GM12878 (cell line): ENCODE results near the gene LRSAM1. TPM values are rescaled to one million over a fixed set of nuclear protein-coding genes. Genes with fewer than 3 reads are reported as not detected.

Experiments
- ATAC-seq: fragments of 200-7000 bp; cut with Tn5 transposase; 3 replicates; pipeline ENCODE4 v1.9.1; 2020; ENCODE audit warnings: mild to moderate bottlenecking, moderate library complexity
- BruUV-seq: library from RNA; stranded (reverse); fragments of 400-500 nt; replicated peaks from 2 replicates; lab custom pipeline; 2021; lab: Mats Ljungman, UMichigan
- CTCF ChIA-PET: fragments of 300-600 bp; sonication (Branson Sonifier 250); formaldehyde crosslinking; extraction: SDS; loops from one replicate; lab custom pipeline; 2021; ENCODE audit warnings: inconsistent platforms; lab: Yijun Ruan, JAX
- POLR2A ChIA-PET: fragments of 350-600 bp; formaldehyde crosslinking; extraction: SDS; loops from one replicate; lab custom pipeline; 2021; ENCODE audit warnings: inconsistent platforms; lab: Charles Lee
- RAD21 ChIA-PET: fragments of 300-600 bp; sonication (Branson Sonifier 250); formaldehyde crosslinking; loops from one replicate; lab custom pipeline; 2023; ENCODE audit warnings: antibody characterized with exemption; ENCODE audit not compliant: unreplicated experiment; lab: Charles Lee
- SMC1A ChIA-PET: fragments of 300-600 bp; sonication (Branson Sonifier 250); formaldehyde crosslinking; loops from one replicate; lab custom pipeline; 2023; ENCODE audit not compliant: unreplicated experiment, uncharacterized antibody; lab: Charles Lee
- DNase-seq: peaks from one replicate; pipeline ENCODE4 v3.0.0-alpha.2; 2011; ENCODE audit warnings: low read depth, low spot score
- FAIRE-seq: peaks from 3 replicates; lab custom pipeline; 2011; peaks lifted over from hg19 to GRCh38; lab: Jason Lieb, UNC
- H2AFZ ChIP-seq: 2 replicates; pipeline ENCODE4 v1.6.0; 2011; ENCODE audit warnings: low read depth, low read length, control low read depth; ENCODE audit not compliant: control insufficient read depth
- H3K27ac ChIP-seq: 2 replicates; pipeline ENCODE4 v1.5.1; 2011; ENCODE audit warnings: control low read depth; ENCODE audit not compliant: control insufficient read depth, insufficient read depth
- H3K27me3 ChIP-seq, 2 experiments: replicated peaks in 1 of 2; 2 replicates each; pipeline versions ENCODE4 v1.6.0 to v1.6.1; 2011; ENCODE audit warnings: low read length in 1 of 2; ENCODE audit not compliant: control insufficient read depth in 2 of 2, insufficient read depth in 2 of 2
- H3K36me3 ChIP-seq, 2 experiments: 2 replicates each; pipeline ENCODE4 v1.5.1; 2011; ENCODE audit warnings: low read length in 1 of 2; ENCODE audit not compliant: control insufficient read depth in 2 of 2, insufficient read depth in 2 of 2
- H3K4me1 ChIP-seq: 2 replicates; pipeline ENCODE4 v1.6.1; 2011; ENCODE audit warnings: mild to moderate bottlenecking, low read length, moderate library complexity, mixed read lengths; ENCODE audit not compliant: control insufficient read depth, insufficient read depth
- H3K4me2 ChIP-seq: 2 replicates; pipeline ENCODE4 v1.6.0; 2011; ENCODE audit warnings: control low read depth; ENCODE audit not compliant: control insufficient read depth, insufficient read depth
- H3K4me3 ChIP-seq: fragments of 200-600 bp; sonication (generic); 2 replicates; pipeline ENCODE4 v1.5.1; 2016
- H3K79me2 ChIP-seq: 2 replicates; pipeline ENCODE4 v1.6.0; 2011; ENCODE audit warnings: low read length; ENCODE audit not compliant: control insufficient read depth, insufficient read depth
- H3K9ac ChIP-seq: 2 replicates; pipeline ENCODE4 v1.8.0; 2011; ENCODE audit warnings: low read length, control low read depth, mixed read lengths; ENCODE audit not compliant: control insufficient read depth, insufficient read depth
- H3K9me3 ChIP-seq: replicated peaks from 3 replicates; pipeline ENCODE4 v1.5.1; 2011; ENCODE audit warnings: mild to moderate bottlenecking, low read length; ENCODE audit not compliant: control insufficient read depth, insufficient read depth
- H4K20me1 ChIP-seq: 2 replicates; pipeline ENCODE4 v1.6.0; 2011; ENCODE audit not compliant: control insufficient read depth, insufficient read depth
- ATF2 ChIP-seq: IDR thresholded peaks from 2 replicates; pipeline ENCODE4 v1.6.1; 2012; ENCODE audit warnings: low read length, inconsistent platforms
- CHD1 ChIP-seq: IDR thresholded peaks from 2 replicates; pipeline ENCODE4 v1.6.1; 2012; ENCODE audit warnings: low read depth, low read length, improper control_type of control experiment
- CREM ChIP-seq: IDR thresholded peaks from 2 replicates; pipeline ENCODE4 v1.6.1; 2014; ENCODE audit warnings: antibody characterized with exemption, low read depth
- CUX1 ChIP-seq: IDR thresholded peaks from 2 replicates; pipeline ENCODE4 v1.6.1; 2012; ENCODE audit warnings: improper control_type of control experiment, low read depth, low read length; ENCODE audit not compliant: insufficient replicate concordance
- EP300 ChIP-seq, 2 experiments: fragments of 150-350 bp in 1 of 2; IDR thresholded peaks; 2 replicates each; pipeline ENCODE4 v1.6.1; 2011 to 2012; ENCODE audit warnings: low read depth in 2 of 2, low read length in 2 of 2, borderline replicate concordance in 1 of 2, improper control_type of control experiment in 1 of 2, inconsistent platforms in 1 of 2; ENCODE audit not compliant: control insufficient read depth in 1 of 2
- HCFC1 ChIP-seq: fragments of 150-350 bp; IDR thresholded peaks from 2 replicates; pipeline ENCODE4 v1.6.1; 2014; ENCODE audit warnings: low read length
- JUNB ChIP-seq: IDR thresholded peaks from 2 replicates; pipeline ENCODE4 v1.6.1; 2016; ENCODE audit warnings: antibody characterized with exemption, mild to moderate bottlenecking
- MYB ChIP-seq: fragments of 150-350 bp; IDR thresholded peaks from 2 replicates; pipeline ENCODE4 v1.6.1; 2014; ENCODE audit warnings: mild to moderate bottlenecking, low read depth, low read length, borderline replicate concordance
- NR2F1 ChIP-seq: fragments of 450-650 bp; conservative IDR thresholded peaks from 2 replicates; pipeline ENCODE4 v1.6.1; 2017; ENCODE audit warnings: mild to moderate bottlenecking
- NRF1 ChIP-seq: conservative IDR thresholded peaks from 2 replicates; pipeline ENCODE4 v1.6.1; 2011; ENCODE audit warnings: mild to moderate bottlenecking, low read depth, low read length, improper control_type of control experiment
- PML ChIP-seq: IDR thresholded peaks from 2 replicates; pipeline ENCODE4 v1.6.1; 2012; ENCODE audit warnings: low read length, inconsistent platforms
- SPI1 ChIP-seq: IDR thresholded peaks from 2 replicates; pipeline ENCODE4 v1.6.1; 2011; ENCODE audit warnings: low read depth, mild to moderate bottlenecking, low read length, moderate library complexity, borderline replicate concordance; ENCODE audit not compliant: insufficient read depth
- YY1 ChIP-seq: IDR thresholded peaks from 2 replicates; pipeline ENCODE4 v1.6.1; 2011; ENCODE audit warnings: low read depth, mild to moderate bottlenecking, low read length
- ZZZ3 ChIP-seq: IDR thresholded peaks from 2 replicates; pipeline ENCODE4 v1.6.1; 2011; ENCODE audit warnings: low read depth; ENCODE audit not compliant: control insufficient read depth, insufficient read length
- WGBS: methylation state at CpG from one replicate; pipeline ENCODE4 v1.1.6; 2016; ENCODE audit warnings: low lambda C conversion rate; ENCODE audit not compliant: insufficient replicate concordance, insufficient coverage; ENCODE audit errors: missing lambda C conversion rate; 5-methylcytosine and 5-hydroxymethylcytosine counted together
- in situ Hi-C: fragments of 300-500 bp; cut with MboI; formaldehyde crosslinking; loops from 9 replicates; pipeline ENCODE4 v1.14.3; 2018; ENCODE audit warnings: mixed read lengths
- intact Hi-C: fragments of 100-400 bp; cut with micrococcal nuclease; formaldehyde crosslinking; loops from one replicate; pipeline ENCODE4 v1.14.2; 2022; ENCODE audit not compliant: unreplicated experiment
- polyA plus RNA-seq, 11 experiments: library from polyadenylated mRNA; depleted of rRNA in 4 of 11; unstranded in 6 of 11; stranded (reverse) in 5 of 11; fragments of >200 nt; fragmentation: Nextera tagmentation in 4 of 11; fragmentation: Illumina TruSeq in 1 of 11; extraction: Ambion mirVana in 4 of 11; extraction: Trizol in 1 of 11; gene quantifications; 1 replicate in 1 of 11; 2 replicates in 10 of 11; pipeline versions ENCODE4 v1.2.1 to v1.2.3, GENCODE V29; 2011 to 2016; ENCODE audit warnings: inconsistent platforms in 2 of 11, missing spikeins in 2 of 11, low read depth in 1 of 11
- total RNA-seq, 4 experiments: library from RNA; depleted of rRNA in 3 of 4; stranded (reverse); fragments of >200 nt in 3 of 4; fragmentation: Illumina TruSeq in 1 of 4; extraction: Trizol in 1 of 4; gene quantifications; 2 replicates each; pipeline versions ENCODE4 v1.2.1 to v1.2.3, GENCODE V29; 2013 to 2021
- TF ChIP-seq, protein P1 (sequence below): fragments of 150-350 bp; IDR thresholded peaks from 2 replicates; pipeline ENCODE4 v1.6.1; 2016; ENCODE audit warnings: low read depth, low read length

Gene LRSAM1
- total and polyA plus RNA-seq, 10 of the 15 experiments (the other 5 are each of a cell fraction or from before 2014, with no cell fraction given), result 0.14 to 23.4 (median 11.7) TPM

DNA sequence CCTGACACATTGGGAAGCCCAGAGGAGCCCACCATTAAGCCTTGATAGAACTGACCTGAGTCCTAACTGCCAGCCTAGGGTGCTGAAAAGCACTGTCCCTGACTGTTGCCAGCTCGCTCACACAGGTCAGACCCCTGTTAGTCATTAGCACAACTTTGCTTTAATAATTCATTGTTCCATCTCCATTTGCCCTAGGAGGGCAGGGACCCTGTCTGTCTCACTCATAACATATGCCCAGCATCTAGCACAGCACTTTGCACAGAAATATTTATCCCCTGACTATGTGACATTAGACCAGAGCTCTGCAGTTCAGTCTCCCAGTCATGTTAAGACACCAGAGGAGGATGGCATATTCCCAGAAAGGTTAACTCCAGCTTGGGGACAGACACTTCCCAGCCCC lies 99.0 kb downstream of the LRSAM1 start:
- ATAC-seq, result no peak
- ChIA-PET SMC1A (no interaction called here), CTCF (no interaction called here), POLR2A (no interaction called here), RAD21 (no interaction called here)
- Histone ChIP-seq H3K27me3 (no peaks in the 10 kb centered on the region; a peak in 1 of 4 replicates), H3K4me1 (no peaks in the 10 kb centered on the region), H3K9ac (no peak overlapping the region), H3K4me3 (no peak overlapping the region), H4K20me1 (no peaks in the 10 kb centered on the region), H3K9me3 (no peaks in the 10 kb centered on the region), H3K79me2 (no peaks in the 10 kb centered on the region), H3K4me2 (no peak overlapping the region), H3K36me3 (no peaks in the 10 kb centered on the region), H3K27ac (no peak overlapping the region), H2AFZ (no peak overlapping the region)
- WGBS, result 0% methylated on average over 1 of the region's 1 CpG
- in situ Hi-C loops (no loop called here), intact Hi-C loops (no loop called here)
- FAIRE-seq, result no peak
- no peak for DNase-seq
- no TSS peak for BruUV-seq
- no peak for TF ChIP-seq ZZZ3
- TF ChIP-seq JUNB, result no peak
- no peak for TF ChIP-seq SPI1
- TF ChIP-seq EP300 (IDR thresholded peaks at IDR 0.05; ENCODE audit: borderline replicate concordance in 1 of 2, control insufficient read depth in 1 of 2, low read depth in 2 of 2, low read length in 2 of 2), result no peak
- no peak for TF ChIP-seq CHD1
- no peak for TF ChIP-seq PML
- no peak for TF ChIP-seq ATF2
- no peak for TF ChIP-seq YY1
- no peak for TF ChIP-seq CREM
- TF ChIP-seq CUX1, result no peak
- no peak for TF ChIP-seq HCFC1
- TF ChIP-seq NR2F1, result no peak
- TF ChIP-seq NRF1, result no peak
- TF ChIP-seq, protein P1, sequence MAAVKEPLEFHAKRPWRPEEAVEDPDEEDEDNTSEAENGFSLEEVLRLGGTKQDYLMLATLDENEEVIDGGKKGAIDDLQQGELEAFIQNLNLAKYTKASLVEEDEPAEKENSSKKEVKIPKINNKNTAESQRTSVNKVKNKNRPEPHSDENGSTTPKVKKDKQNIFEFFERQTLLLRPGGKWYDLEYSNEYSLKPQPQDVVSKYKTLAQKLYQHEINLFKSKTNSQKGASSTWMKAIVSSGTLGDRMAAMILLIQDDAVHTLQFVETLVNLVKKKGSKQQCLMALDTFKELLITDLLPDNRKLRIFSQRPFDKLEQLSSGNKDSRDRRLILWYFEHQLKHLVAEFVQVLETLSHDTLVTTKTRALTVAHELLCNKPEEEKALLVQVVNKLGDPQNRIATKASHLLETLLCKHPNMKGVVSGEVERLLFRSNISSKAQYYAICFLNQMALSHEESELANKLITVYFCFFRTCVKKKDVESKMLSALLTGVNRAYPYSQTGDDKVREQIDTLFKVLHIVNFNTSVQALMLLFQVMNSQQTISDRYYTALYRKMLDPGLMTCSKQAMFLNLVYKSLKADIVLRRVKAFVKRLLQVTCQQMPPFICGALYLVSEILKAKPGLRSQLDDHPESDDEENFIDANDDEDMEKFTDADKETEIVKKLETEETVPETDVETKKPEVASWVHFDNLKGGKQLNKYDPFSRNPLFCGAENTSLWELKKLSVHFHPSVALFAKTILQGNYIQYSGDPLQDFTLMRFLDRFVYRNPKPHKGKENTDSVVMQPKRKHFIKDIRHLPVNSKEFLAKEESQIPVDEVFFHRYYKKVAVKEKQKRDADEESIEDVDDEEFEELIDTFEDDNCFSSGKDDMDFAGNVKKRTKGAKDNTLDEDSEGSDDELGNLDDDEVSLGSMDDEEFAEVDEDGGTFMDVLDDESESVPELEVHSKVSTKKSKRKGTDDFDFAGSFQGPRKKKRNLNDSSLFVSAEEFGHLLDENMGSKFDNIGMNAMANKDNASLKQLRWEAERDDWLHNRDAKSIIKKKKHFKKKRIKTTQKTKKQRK, result no peak
- no peak for TF ChIP-seq MYB
